HL-60/S4 (cell line): ENCODE results near the gene RNF182.
"Not testable (repeated sequence)": the region's sequence is repeated elsewhere in the genome, so short reads cannot be mapped to it uniquely, and the experiment has no call there.

Experiments used
- in situ Hi-C: fragments of 300-500 bp; cut with MboI; formaldehyde crosslinking; loops from 2 replicates; pipeline ENCODE4 v1.14.3; 2022; ENCODE audit warnings: low sequenced_read_pairs

RNF182 gene

GRCh38 chr6:13953061-13953705 is 28.4 kb downstream of the RNF182 start:
- in situ Hi-C loops, result no loop called here

- in situ Hi-C loops, result no loop called here
Observed at GRCh38 chr6:13965582-13966127, 40.9 kb downstream of the RNF182 start.

GRCh38 chr6:13971303-13971702 is 46.6 kb downstream of the RNF182 start:
- in situ Hi-C loops, result no loop called here

- in situ Hi-C loops, result not testable (repeated sequence)
Observed at GRCh38 chr6:13972602-13973001, 47.9 kb downstream of the RNF182 start.

GRCh38 chr6:13973422-13973821 is 48.7 kb downstream of the RNF182 start:
- in situ Hi-C loops, result not testable (repeated sequence)

GRCh38 chr6:13978102-13978640 is 53.4 kb downstream of the RNF182 start:
- in situ Hi-C loops, result no loop called here

GRCh38 chr6:13978787-13979186 is 54.0 kb downstream of the RNF182 start:
- in situ Hi-C loops, result no loop called here

GRCh38 chr6:13979284-13980171 is 54.8 kb downstream of the RNF182 start:
- in situ Hi-C loops, result no loop called here

GRCh38 chr6:13980534-13980933 is 55.8 kb downstream of the RNF182 start:
- in situ Hi-C loops, result no loop called here

- in situ Hi-C loops, result no loop called here
Observed at GRCh38 chr6:13985663-13986325, 61.0 kb downstream of the RNF182 start.

- in situ Hi-C loops, result no loop called here
Observed at GRCh38 chr6:13986700-13987399, 62.1 kb downstream of the RNF182 start.

GRCh38 chr6:13987400-13987865 is 62.7 kb downstream of the RNF182 start:
- in situ Hi-C loops, result no loop called here

GRCh38 chr6:13988049-13988738 is 63.4 kb downstream of the RNF182 start:
- in situ Hi-C loops, result no loop called here

GRCh38 chr6:13988908-13989307 is 64.2 kb downstream of the RNF182 start:
- in situ Hi-C loops, result no loop called here

- in situ Hi-C loops, result no loop called here
Observed at GRCh38 chr6:13989496-13990144, 64.9 kb downstream of the RNF182 start.

GRCh38 chr6:13990796-13991195 is 66.0 kb downstream of the RNF182 start:
- in situ Hi-C loops, result no loop called here

GRCh38 chr6:13991393-13991792 is 66.6 kb downstream of the RNF182 start:
- in situ Hi-C loops, result no loop called here

GRCh38 chr6:13992417-13993055 is 67.8 kb downstream of the RNF182 start:
- in situ Hi-C loops, result no loop called here

GRCh38 chr6:13993416-13993815 is 68.7 kb downstream of the RNF182 start:
- in situ Hi-C loops, result no loop called here
